K562 (cell line): Measurements from ENCODE around the gene SCARF2.

Source experiments
- ATF7 ChIP-seq: fragments of 450-650 bp; IDR thresholded peaks from 2 replicates; pipeline ENCODE4 v1.7.1; 2014; ENCODE audit warnings: mild to moderate bottlenecking, moderate library complexity
- EZH2 ChIP-seq: IDR thresholded peaks from 2 replicates; pipeline ENCODE4 v1.6.1; 2012; ENCODE audit warnings: low read depth, mild to moderate bottlenecking, inconsistent platforms, low read length, borderline replicate concordance
- HDGF ChIP-seq: fragments of 450-650 bp; IDR thresholded peaks from 2 replicates; pipeline ENCODE4 v1.6.1; 2016
- NCOR1 ChIP-seq: fragments of 450-650 bp; IDR thresholded peaks from 2 replicates; pipeline ENCODE4 v1.6.1; 2016; ENCODE audit warnings: mild to moderate bottlenecking, moderate library complexity
- POLR2A ChIP-seq: fragments of 450-650 bp; conservative IDR thresholded peaks from 2 replicates; pipeline ENCODE4 v1.6.1; 2016
- PRDM10 ChIP-seq: fragments of 450-650 bp; IDR thresholded peaks from 2 replicates; pipeline ENCODE4 v1.6.1; 2018; ENCODE audit not compliant: partially characterized antibody
- SETDB1 ChIP-seq: IDR thresholded peaks from one replicate; pipeline ENCODE4 v1.6.1; 2012; ENCODE audit warnings: low read length, control low read depth, inconsistent platforms
- TF ChIP-seq, protein P1 (sequence below), 3 experiments: IDR thresholded peaks in 2 of 3; conservative IDR thresholded peaks in 1 of 3; 2 replicates each; pipeline ENCODE4 v1.5.1; 2011 to 2012; ENCODE audit warnings: low read length in 3 of 3, mild to moderate bottlenecking in 3 of 3, control low read depth in 2 of 3, improper control_type of control experiment in 1 of 3, inconsistent platforms in 1 of 3, low read depth in 1 of 3, mixed read lengths in 1 of 3, moderate library complexity in 1 of 3; ENCODE audit not compliant: insufficient read depth in 2 of 3
- TF ChIP-seq, protein P2 (sequence below): fragments of 200-400 bp; formaldehyde crosslinking; IDR thresholded peaks from 2 replicates; pipeline ENCODE4 v1.6.1; 2017; ENCODE audit warnings: mild to moderate bottlenecking, low read depth, low read length, moderate library complexity
- TF ChIP-seq, protein P3 (sequence below): fragments of 250-450 bp; sonication (Bioruptor Pico); IDR thresholded peaks from 2 replicates; pipeline ENCODE4 v1.8.0; 2021; ENCODE audit warnings: moderate library complexity, mild to moderate bottlenecking, inconsistent platforms

DNA sequence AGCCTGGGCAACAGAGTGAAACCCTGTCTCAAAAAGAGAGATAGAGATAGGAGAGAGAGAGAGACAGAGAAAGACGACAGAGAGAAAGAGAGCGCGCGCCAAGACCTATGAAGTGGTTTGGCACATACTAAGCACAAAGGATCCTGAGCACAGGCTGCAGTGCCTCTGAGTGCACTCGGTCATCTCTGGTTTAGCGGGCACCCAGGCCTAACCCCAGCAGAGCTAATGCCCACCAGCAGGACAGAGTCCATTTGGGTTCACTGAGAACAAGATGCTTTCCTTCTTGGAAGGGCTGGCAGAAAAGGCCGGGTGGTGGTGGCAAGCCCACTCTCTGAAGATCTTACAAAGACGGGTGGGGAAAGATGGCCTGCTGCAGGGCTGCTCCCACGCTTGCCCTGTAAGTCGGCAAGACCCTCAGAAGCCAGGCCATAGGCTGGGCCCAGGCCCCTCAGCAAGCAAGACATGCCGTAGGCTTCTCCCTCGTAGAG, 3.3 kb downstream of the SCARF2 start:
- TF ChIP-seq, protein P1, sequence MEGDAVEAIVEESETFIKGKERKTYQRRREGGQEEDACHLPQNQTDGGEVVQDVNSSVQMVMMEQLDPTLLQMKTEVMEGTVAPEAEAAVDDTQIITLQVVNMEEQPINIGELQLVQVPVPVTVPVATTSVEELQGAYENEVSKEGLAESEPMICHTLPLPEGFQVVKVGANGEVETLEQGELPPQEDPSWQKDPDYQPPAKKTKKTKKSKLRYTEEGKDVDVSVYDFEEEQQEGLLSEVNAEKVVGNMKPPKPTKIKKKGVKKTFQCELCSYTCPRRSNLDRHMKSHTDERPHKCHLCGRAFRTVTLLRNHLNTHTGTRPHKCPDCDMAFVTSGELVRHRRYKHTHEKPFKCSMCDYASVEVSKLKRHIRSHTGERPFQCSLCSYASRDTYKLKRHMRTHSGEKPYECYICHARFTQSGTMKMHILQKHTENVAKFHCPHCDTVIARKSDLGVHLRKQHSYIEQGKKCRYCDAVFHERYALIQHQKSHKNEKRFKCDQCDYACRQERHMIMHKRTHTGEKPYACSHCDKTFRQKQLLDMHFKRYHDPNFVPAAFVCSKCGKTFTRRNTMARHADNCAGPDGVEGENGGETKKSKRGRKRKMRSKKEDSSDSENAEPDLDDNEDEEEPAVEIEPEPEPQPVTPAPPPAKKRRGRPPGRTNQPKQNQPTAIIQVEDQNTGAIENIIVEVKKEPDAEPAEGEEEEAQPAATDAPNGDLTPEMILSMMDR (IDR thresholded peaks at IDR 0.05 in 2 of 3, conservative IDR thresholded peaks at IDR 0.05 in 1 of 3; ENCODE audit: insufficient read depth in 2 of 3, low read depth in 1 of 3, low read length in 3 of 3) = no peak
- TF ChIP-seq POLR2A = no peak
- no peak for TF ChIP-seq SETDB1
- no peak for TF ChIP-seq EZH2
- TF ChIP-seq, protein P2, sequence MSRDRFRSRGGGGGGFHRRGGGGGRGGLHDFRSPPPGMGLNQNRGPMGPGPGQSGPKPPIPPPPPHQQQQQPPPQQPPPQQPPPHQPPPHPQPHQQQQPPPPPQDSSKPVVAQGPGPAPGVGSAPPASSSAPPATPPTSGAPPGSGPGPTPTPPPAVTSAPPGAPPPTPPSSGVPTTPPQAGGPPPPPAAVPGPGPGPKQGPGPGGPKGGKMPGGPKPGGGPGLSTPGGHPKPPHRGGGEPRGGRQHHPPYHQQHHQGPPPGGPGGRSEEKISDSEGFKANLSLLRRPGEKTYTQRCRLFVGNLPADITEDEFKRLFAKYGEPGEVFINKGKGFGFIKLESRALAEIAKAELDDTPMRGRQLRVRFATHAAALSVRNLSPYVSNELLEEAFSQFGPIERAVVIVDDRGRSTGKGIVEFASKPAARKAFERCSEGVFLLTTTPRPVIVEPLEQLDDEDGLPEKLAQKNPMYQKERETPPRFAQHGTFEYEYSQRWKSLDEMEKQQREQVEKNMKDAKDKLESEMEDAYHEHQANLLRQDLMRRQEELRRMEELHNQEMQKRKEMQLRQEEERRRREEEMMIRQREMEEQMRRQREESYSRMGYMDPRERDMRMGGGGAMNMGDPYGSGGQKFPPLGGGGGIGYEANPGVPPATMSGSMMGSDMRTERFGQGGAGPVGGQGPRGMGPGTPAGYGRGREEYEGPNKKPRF = no peak
- TF ChIP-seq ATF7 = no peak
- TF ChIP-seq, protein P3, sequence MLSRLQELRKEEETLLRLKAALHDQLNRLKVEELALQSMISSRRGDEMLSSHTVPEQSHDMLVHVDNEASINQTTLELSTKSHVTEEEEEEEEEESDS (CRISPR knock-in tag) = no peak
- no peak for TF ChIP-seq NCOR1
- no peak for TF ChIP-seq HDGF
- TF ChIP-seq PRDM10 = no peak
